ENCODE results near the gene ALK. TPM values are rescaled to one million over a fixed set of nuclear protein-coding genes. Genes with fewer than 3 reads are reported as not detected.

ALK gene
- total RNA-seq, 1 experiment from 2014 or later = 0.87 TPM

- H3K4me2 ChIP-seq (ENCODE audit: low read length) = no peak overlapping the region
- no peak overlapping the region for H2AFZ ChIP-seq (ENCODE audit: low read length)
- H4K20me1 ChIP-seq (ENCODE audit: low read length) = no peaks in the 10 kb centered on the region
- BruUV-seq (replicated peaks) = no TSS peak
- no peaks in the 10 kb centered on the region for H3K36me3 ChIP-seq (ENCODE audit: low read depth, low read length)
- no peaks in the 10 kb centered on the region for H3K9me2 ChIP-seq (replicated peaks; ENCODE audit: low read length)
- no peak overlapping the region for H3K4me3 ChIP-seq (ENCODE audit: low read length)
- TF ChIP-seq EZH2phosphoT487 (IDR thresholded peaks at IDR 0.05; ENCODE audit: borderline replicate concordance, low read length) = no peak
- TF ChIP-seq EZH2 (IDR thresholded peaks at IDR 0.05; ENCODE audit: low read length, unreplicated experiment) = no peak
- TF ChIP-seq CTCF (conservative IDR thresholded peaks at IDR 0.05; ENCODE audit: low read depth, low read length) = no peak
- CTCF ChIA-PET = no interaction called here
- H3K9ac ChIP-seq (ENCODE audit: low read length) = no peak overlapping the region
- no peaks in the 10 kb centered on the region for H3K27me3 ChIP-seq (ENCODE audit: low read length)
- H3K4me1 ChIP-seq (ENCODE audit: insufficient read depth, low read length) = peaks cover 24% of the 10 kb centered on the region
- H3K9me3 ChIP-seq (ENCODE audit: low read length) = no peaks in the 10 kb centered on the region
- H3K79me2 ChIP-seq (ENCODE audit: low read length) = no peaks in the 10 kb centered on the region
- peaks cover 6% of the 10 kb centered on the region for H3F3A ChIP-seq (ENCODE audit: low read length, unreplicated experiment)
- DNase-seq = no peak
- POLR2A ChIA-PET (ENCODE audit: unreplicated experiment) = no interaction called here
- ATAC-seq = no peak
- intact Hi-C loops (cut with micrococcal nuclease) = loop anchor here (10.0 kb wide), 2 partner anchors 238 to 428 kb away; no protein-coding TSS in a partner anchor
- no peak overlapping the region for H3K27ac ChIP-seq (ENCODE audit: low read length)
Measured at GRCh38 chr2:29742656-29743055, 178.7 kb downstream of the ALK start.

- Histone ChIP-seq H3K9me3 (ENCODE audit: low read length) (no peaks in the 10 kb centered on the region), H3K9ac (ENCODE audit: low read length) (no peak overlapping the region), H3K4me1 (ENCODE audit: insufficient read depth, low read length) (peaks cover 9% of the 10 kb centered on the region), H3K9me2 (replicated peaks; ENCODE audit: low read length) (no peaks in the 10 kb centered on the region), H4K20me1 (ENCODE audit: low read length) (no peaks in the 10 kb centered on the region), H3K4me3 (ENCODE audit: low read length) (no peak overlapping the region), H3K4me2 (ENCODE audit: low read length) (no peak overlapping the region), H3K36me3 (ENCODE audit: low read depth, low read length) (no peaks in the 10 kb centered on the region), H3F3A (ENCODE audit: low read length, unreplicated experiment) (no peaks in the 10 kb centered on the region), H3K27me3 (ENCODE audit: low read length) (no peaks in the 10 kb centered on the region), H2AFZ (ENCODE audit: low read length) (no peak overlapping the region), H3K27ac (ENCODE audit: low read length) (no peak overlapping the region), H3K79me2 (ENCODE audit: low read length) (no peaks in the 10 kb centered on the region)
- ChIA-PET POLR2A (ENCODE audit: unreplicated experiment) (no interaction called here), CTCF (no interaction called here)
- no TSS peak for BruUV-seq (replicated peaks)
- TF ChIP-seq CTCF (conservative IDR thresholded peaks at IDR 0.05; ENCODE audit: low read depth, low read length) (no peak), EZH2 (IDR thresholded peaks at IDR 0.05; ENCODE audit: low read length, unreplicated experiment) (no peak), EZH2phosphoT487 (IDR thresholded peaks at IDR 0.05; ENCODE audit: borderline replicate concordance, low read length) (no peak)
- DNase-seq (no peak), ATAC-seq (no peak)
- intact Hi-C loops (cut with micrococcal nuclease) = loop anchor here (10.0 kb wide), 2 partner anchors 236 to 426 kb away; no protein-coding TSS in a partner anchor
Measured at GRCh38 chr2:29741132-29741531, 180.3 kb downstream of the ALK start.

- Histone ChIP-seq H3K27me3 (ENCODE audit: low read length) (no peaks in the 10 kb centered on the region), H3K9me2 (replicated peaks; ENCODE audit: low read length) (no peaks in the 10 kb centered on the region), H3K9ac (ENCODE audit: low read length) (no peak overlapping the region), H3K79me2 (ENCODE audit: low read length) (no peaks in the 10 kb centered on the region), H4K20me1 (ENCODE audit: low read length) (no peaks in the 10 kb centered on the region), H3K36me3 (ENCODE audit: low read depth, low read length) (no peaks in the 10 kb centered on the region), H3K4me3 (ENCODE audit: low read length) (no peak overlapping the region), H3K9me3 (ENCODE audit: low read length) (no peaks in the 10 kb centered on the region), H3K4me2 (ENCODE audit: low read length) (no peak overlapping the region), H3F3A (ENCODE audit: low read length, unreplicated experiment) (no peaks in the 10 kb centered on the region), H3K27ac (ENCODE audit: low read length) (no peak overlapping the region), H3K4me1 (ENCODE audit: insufficient read depth, low read length) (peaks cover 9% of the 10 kb centered on the region), H2AFZ (ENCODE audit: low read length) (no peak overlapping the region)
- POLR2A ChIA-PET (ENCODE audit: unreplicated experiment) = no interaction called here
- intact Hi-C loops (cut with micrococcal nuclease) = no loop called here
- DNase-seq = no peak
- BruUV-seq (replicated peaks) = no TSS peak
- no peak for ATAC-seq
- CTCF ChIA-PET = no interaction called here
- no peak for TF ChIP-seq CTCF (conservative IDR thresholded peaks at IDR 0.05; ENCODE audit: low read depth, low read length)
- no peak for TF ChIP-seq EZH2phosphoT487 (IDR thresholded peaks at IDR 0.05; ENCODE audit: borderline replicate concordance, low read length)
- no peak for TF ChIP-seq EZH2 (IDR thresholded peaks at IDR 0.05; ENCODE audit: low read length, unreplicated experiment)
Measured at GRCh38 chr2:29733965-29734364, 187.4 kb downstream of the ALK start.
